SK-N-SH treated with all-trans-retinoic acid at 6 μM for 48 hours (cell line): ENCODE data around the gene MXD4.

Source experiments
- ARNTL ChIP-seq: fragments of 450-650 bp; formaldehyde crosslinking; IDR thresholded peaks from 2 replicates; pipeline ENCODE4 v1.5.0; 2020; ENCODE audit warnings: low read depth, mild to moderate bottlenecking, moderate library complexity, borderline replicate concordance
- BACH2 ChIP-seq: fragments of 250-450 bp; sonication (Bioruptor Pico); IDR thresholded peaks from 2 replicates; pipeline ENCODE4 v1.9.0; 2021; ENCODE audit warnings: mild to moderate bottlenecking, borderline replicate concordance
- CREB5 ChIP-seq: fragments of 250-450 bp; sonication (Bioruptor Pico); IDR thresholded peaks from 2 replicates; pipeline ENCODE4 v1.5.1; 2020; ENCODE audit warnings: low read depth, mild to moderate bottlenecking, moderate library complexity
- CSDC2 ChIP-seq: fragments of 250-450 bp; sonication (Bioruptor Pico); IDR thresholded peaks from 2 replicates; pipeline ENCODE4 v1.5.0; 2020; ENCODE audit warnings: mild to moderate bottlenecking, moderate library complexity
- GLIS3 ChIP-seq: fragments of 250-450 bp; sonication (Bioruptor Pico); IDR thresholded peaks from 2 replicates; pipeline ENCODE4 v1.5.0; 2020; ENCODE audit warnings: mild to moderate bottlenecking, moderate library complexity
- PATZ1 ChIP-seq: fragments of 250-450 bp; sonication (Bioruptor Pico); IDR thresholded peaks from 2 replicates; pipeline ENCODE4 v1.8.0; 2020; ENCODE audit warnings: mild to moderate bottlenecking, moderate library complexity, borderline replicate concordance
- RARB ChIP-seq: fragments of 250-450 bp; sonication (Bioruptor Pico); IDR thresholded peaks from 2 replicates; pipeline ENCODE4 v1.8.0; 2021; ENCODE audit warnings: mild to moderate bottlenecking, moderate library complexity
- TCF4 ChIP-seq: fragments of 250-450 bp; sonication (Bioruptor Pico); IDR thresholded peaks from 2 replicates; pipeline ENCODE4 v1.8.0; 2021; ENCODE audit warnings: mild to moderate bottlenecking, moderate library complexity, borderline replicate concordance
- TOX ChIP-seq: fragments of 250-450 bp; sonication (Bioruptor Pico); IDR thresholded peaks from 2 replicates; pipeline ENCODE4 v1.8.0; 2021; ENCODE audit warnings: mild to moderate bottlenecking, moderate library complexity, borderline replicate concordance
- TSHZ2 ChIP-seq: fragments of 250-450 bp; sonication (Bioruptor Pico); IDR thresholded peaks from 2 replicates; pipeline ENCODE4 v1.5.0; 2020; ENCODE audit warnings: mild to moderate bottlenecking, moderate library complexity
- ZC3H10 ChIP-seq: fragments of 250-450 bp; sonication (Bioruptor Pico); IDR thresholded peaks from 2 replicates; pipeline ENCODE4 v1.5.1; 2021; ENCODE audit warnings: mild to moderate bottlenecking, moderate library complexity
- ZFP3 ChIP-seq: fragments of 250-450 bp; sonication (Bioruptor Pico); IDR thresholded peaks from 2 replicates; pipeline ENCODE4 v1.5.0; 2020; ENCODE audit warnings: mild to moderate bottlenecking, moderate library complexity
- ZNF565 ChIP-seq: fragments of 450-650 bp; formaldehyde crosslinking; conservative IDR thresholded peaks from 2 replicates; pipeline ENCODE4 v1.5.0; 2020; ENCODE audit warnings: low read depth, mild to moderate bottlenecking, moderate library complexity

GRCh38 chr4:2269206-2269531 is 7.3 kb upstream of the MXD4 start:
- no peak for TF ChIP-seq ZC3H10 (CRISPR knock-in tag)
- no peak for TF ChIP-seq CREB5 (CRISPR knock-in tag)
- no peak for TF ChIP-seq CSDC2
- TF ChIP-seq TSHZ2 (CRISPR knock-in tag) = no peak
- TF ChIP-seq PATZ1 (CRISPR knock-in tag) = no peak
- TF ChIP-seq ARNTL = no peak
- no peak for TF ChIP-seq RARB (CRISPR knock-in tag)
- TF ChIP-seq ZNF565 (CRISPR knock-in tag) = no peak
- no peak for TF ChIP-seq ZFP3 (CRISPR knock-in tag)
- TF ChIP-seq GLIS3 (CRISPR knock-in tag) = no peak
- TF ChIP-seq TCF4 (CRISPR knock-in tag) = no peak
- no peak for TF ChIP-seq TOX (CRISPR knock-in tag)
- TF ChIP-seq BACH2 (CRISPR knock-in tag) = no peak
